GM21786 (cell line): ENCODE data around the gene ZC3H18.

Experiments
- ATAC-seq: cut with Tn5 transposase; IDR thresholded peaks from one replicate; pipeline ENCODE4 v1.9.1; 2021; ENCODE audit not compliant: unreplicated experiment

The ZC3H18 gene

GRCh38 chr16:88548985-88549384 is 21.2 kb upstream of the ZC3H18 start:
- ATAC-seq: no peak

- ATAC-seq: no peak
Observed at GRCh38 chr16:88549671-88550245, 20.4 kb upstream of the ZC3H18 start.

DNA sequence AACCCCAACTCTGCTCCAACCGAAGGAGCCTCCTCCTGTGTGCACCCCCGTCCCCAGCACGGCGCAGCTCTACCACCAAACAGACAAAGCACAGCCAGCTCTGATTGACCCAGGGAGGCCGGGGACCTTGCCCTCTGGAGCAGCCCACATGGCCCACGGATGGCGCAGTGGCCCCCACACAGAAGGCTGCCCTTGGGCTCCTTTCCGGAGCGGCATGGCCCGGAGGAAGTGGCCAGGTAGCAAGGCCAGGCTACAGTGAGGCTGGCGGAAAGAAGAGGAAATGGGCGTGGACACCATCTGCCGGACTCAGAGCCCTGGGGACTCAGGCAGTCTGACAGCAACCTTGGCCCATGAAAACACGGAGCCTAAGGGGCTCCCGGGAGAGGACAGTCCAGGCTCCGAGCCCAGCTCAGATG is 19.9 kb upstream of the ZC3H18 start:
- no peak for ATAC-seq

- no peak for ATAC-seq
Observed at GRCh38 chr16:88552166-88552565, 18.0 kb upstream of the ZC3H18 start.

DNA sequence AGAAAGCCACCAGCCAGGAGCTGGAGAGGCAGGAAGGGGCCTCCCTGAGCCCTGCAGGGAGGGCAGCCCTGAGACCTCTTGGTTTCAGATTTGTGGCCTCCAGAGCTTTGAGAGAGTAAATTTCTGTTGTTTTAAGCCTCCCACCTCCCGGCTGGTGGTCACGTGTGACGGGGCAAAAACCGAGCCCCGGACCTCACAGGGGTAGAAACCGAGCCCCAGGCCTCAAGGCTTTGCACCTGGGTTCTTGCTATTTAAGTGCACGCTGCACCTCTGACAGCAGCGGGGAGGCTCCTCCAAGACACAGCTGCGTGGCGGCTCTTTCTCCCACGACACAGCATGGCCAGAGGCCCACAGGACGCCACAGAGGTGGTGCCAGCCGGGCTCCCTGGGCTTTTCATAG is 17.4 kb upstream of the ZC3H18 start:
- no peak for ATAC-seq

- no peak for ATAC-seq
Observed at GRCh38 chr16:88553739-88554138, 16.5 kb upstream of the ZC3H18 start.

- no peak for ATAC-seq
Observed at GRCh38 chr16:88554711-88555264, 15.4 kb upstream of the ZC3H18 start.

DNA sequence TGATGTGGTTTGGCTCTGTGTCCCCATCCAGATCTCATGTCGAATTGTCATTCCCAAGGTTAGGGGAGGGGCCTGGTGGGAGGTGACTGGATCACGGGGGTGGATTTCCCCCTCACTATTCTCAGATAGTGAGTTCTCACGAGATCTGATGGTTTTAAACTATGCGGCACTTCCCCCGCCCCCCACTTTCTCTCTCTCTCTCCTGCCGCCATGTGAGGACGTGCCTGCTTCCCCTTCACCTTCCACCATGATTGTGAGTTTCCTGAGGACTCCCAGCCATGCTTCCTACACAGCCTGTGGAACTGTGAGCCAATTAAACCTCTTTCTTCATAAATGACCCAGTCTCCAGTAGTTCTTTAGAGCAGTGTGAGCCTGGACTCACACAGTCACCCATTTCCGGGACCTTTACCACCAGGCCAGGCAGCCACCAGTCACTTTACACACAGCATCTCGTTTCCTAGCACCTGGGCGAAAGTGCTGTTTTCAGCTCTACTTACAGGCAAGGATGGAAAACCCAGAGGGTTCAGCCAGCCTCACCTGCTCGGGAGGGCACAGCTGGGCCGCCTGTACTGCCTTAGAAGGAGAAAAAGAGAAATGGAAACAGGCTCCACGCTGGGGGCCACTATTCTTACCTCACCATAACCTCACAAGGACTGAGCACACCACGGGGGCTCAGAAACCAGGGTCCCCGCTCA is 13.8 kb upstream of the ZC3H18 start:
- no peak for ATAC-seq

- ATAC-seq: no peak
Observed at GRCh38 chr16:88558457-88559442, 11.5 kb upstream of the ZC3H18 start.

DNA sequence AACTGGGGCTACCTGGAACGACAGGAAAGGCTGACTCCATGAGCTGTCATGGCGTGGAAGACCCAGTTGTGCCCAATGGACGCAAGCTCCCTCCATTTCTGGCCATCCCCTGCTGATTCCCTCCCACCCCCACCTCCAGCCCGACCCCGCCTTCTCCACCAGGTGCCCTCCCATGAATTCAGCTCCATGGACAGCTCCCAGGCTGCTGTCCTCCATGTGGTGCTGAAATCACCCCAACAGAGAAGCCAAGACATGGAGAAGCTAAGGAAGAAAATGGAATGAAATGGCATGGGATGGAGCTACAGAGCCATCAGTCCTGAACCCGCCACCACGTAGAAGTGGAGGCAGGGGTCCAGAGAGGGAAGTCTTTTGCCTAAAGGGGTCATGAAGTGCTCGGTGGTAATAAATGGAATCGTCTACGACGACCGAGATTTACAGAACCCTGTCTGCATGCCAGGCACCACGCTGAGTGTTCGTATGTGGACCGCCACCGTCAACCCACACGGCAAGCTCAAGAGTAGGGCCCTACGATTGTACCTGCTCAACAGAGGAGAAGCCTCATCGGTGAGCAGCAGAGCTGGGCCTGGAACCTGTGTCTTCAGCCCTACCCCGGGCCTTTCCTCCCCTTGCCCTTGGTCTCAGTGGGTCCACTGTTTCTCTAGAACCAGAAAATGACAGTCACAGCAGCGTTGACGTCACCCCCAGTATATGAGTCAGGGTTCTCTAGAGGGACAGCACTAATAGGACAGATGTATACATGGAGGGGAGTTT is 9.3 kb upstream of the ZC3H18 start:
- ATAC-seq: no peak

GRCh38 chr16:88561485-88562359 is 8.5 kb upstream of the ZC3H18 start:
- no peak for ATAC-seq

DNA sequence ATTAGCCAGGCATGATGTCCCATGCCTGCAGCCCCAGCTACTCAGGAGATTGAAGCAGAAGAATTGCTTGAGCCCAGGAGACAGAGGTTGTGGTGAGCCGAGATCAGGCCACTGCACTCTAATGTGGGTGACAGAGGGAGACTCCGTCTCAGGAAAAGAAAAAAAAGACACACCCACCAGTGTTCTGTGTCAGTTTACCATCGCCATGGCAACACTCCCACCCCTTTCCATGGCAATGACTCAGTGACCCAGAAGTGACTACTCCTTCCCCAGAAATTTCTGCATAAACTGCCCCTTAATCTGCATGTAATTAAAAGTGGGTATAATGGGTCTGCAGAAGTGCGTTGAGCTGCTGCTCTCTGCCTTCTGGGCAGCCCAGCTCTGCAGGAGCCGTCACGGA is 4.0 kb upstream of the ZC3H18 start:
- ATAC-seq: no peak

DNA sequence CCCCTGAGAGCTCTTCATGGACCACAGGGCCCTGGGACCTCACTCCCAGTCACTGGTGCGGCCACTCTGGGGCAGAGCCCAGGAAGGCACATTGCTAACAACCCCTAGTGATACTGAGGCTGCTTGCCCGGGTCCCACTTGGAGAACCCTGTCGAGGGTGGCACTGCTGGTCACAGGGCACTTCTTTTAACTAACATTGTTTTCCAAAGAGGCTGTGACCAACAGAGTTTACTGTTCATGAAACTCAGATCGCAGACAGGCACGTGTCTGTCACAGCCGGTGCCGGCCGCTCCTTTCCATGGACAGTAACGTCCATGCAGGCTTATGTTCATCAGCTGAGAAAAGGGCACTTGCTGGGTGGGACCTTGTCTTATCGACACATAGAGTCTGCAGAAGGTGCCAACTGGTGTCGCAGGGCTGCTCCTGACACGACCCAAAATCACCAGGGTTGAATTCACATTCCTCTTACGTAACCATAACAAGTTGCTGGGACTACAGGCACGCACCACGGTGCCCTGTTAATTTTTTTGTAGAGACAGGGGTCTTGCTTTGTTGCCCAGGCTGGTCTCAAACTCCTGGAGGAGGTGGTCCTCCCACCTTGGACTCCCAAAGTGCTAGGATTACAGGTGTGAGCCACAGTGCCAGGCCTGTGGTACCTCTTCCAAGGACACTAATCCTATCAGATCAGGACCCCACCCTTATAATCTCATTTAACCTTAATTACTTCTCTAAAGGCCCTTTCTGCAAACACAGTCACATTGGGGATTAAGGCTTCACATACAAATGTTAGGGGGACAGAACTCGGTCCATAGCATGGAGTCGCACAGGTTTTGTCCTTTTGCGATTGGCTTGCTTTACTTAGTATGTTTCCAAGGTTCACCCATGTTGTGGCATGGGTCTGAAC is 1.2 kb upstream of the ZC3H18 start:
- ATAC-seq: no peak

GRCh38 chr16:88569614-88569984 is 604 bp upstream of the ZC3H18 start:
- ATAC-seq: peak; percentile 25

DNA sequence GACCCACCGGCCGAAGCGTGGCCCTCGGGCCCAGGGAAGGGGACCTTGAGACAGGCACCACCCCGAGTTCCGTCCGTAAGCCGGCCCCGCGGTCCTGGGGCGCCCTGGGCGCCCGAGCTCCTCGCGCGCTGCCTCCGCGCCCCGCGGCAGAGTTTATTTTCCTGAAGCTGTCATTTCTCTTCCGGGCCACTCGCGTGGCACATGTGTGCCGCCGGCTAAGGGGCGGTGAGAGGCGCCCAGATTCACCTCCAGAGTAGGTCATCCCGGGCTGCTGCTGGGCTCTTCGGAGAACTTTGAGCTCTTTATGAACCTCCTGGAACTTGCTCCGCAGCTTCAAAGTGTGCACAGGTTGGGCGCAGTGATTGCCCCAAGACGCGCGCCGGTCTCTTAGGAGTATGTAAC is 489 bp downstream of the ZC3H18 start:
- no peak for ATAC-seq

- ATAC-seq: no peak
Observed at GRCh38 chr16:88575251-88575650, 5.0 kb downstream of the ZC3H18 start.

DNA sequence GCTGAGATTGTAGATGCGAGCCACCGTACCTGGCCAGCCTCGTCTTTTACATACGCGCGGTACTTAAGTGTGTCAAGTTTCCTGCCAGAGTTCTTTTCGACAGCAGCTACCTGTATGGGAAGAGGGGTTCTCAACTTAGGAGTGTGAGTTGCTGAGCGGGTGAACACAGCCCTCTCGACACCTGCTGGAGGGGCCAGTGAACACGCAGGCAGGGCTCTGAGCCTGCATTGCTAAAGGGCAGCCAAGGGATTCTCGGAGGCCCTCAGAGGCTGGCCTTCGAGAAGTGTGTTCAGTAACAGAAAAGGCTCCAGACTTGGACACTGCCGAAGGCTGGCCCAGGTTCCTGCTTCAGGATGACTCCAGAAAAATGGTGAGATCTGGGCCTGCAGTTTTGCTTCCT is 6.1 kb downstream of the ZC3H18 start:
- ATAC-seq: no peak

GRCh38 chr16:88577166-88577565 is 7.0 kb downstream of the ZC3H18 start:
- no peak for ATAC-seq
